Stimulated activated CD8-positive, alpha-beta memory T cell treated with anti-CD3 and anti-CD28 coated beads, Interleukin-15, amount 100 ng/mL, for 4 hours (primary cell): ENCODE measurements around the gene STOX1.
"Not testable (repeated sequence)": the region's sequence is repeated elsewhere in the genome, so short reads cannot be mapped to it uniquely, and the experiment has no call there.

Experiments
- DNase-seq, 2 donors: peaks; one replicate each; pipeline ENCODE4 v3.0.0-alpha.2; 2020; ENCODE audit warnings: low read depth in 2 of 2

STOX1 gene, protein sequence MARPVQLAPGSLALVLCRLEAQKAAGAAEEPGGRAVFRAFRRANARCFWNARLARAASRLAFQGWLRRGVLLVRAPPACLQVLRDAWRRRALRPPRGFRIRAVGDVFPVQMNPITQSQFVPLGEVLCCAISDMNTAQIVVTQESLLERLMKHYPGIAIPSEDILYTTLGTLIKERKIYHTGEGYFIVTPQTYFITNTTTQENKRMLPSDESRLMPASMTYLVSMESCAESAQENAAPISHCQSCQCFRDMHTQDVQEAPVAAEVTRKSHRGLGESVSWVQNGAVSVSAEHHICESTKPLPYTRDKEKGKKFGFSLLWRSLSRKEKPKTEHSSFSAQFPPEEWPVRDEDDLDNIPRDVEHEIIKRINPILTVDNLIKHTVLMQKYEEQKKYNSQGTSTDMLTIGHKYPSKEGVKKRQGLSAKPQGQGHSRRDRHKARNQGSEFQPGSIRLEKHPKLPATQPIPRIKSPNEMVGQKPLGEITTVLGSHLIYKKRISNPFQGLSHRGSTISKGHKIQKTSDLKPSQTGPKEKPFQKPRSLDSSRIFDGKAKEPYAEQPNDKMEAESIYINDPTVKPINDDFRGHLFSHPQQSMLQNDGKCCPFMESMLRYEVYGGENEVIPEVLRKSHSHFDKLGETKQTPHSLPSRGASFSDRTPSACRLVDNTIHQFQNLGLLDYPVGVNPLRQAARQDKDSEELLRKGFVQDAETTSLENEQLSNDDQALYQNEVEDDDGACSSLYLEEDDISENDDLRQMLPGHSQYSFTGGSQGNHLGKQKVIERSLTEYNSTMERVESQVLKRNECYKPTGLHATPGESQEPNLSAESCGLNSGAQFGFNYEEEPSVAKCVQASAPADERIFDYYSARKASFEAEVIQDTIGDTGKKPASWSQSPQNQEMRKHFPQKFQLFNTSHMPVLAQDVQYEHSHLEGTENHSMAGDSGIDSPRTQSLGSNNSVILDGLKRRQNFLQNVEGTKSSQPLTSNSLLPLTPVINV

DNA sequence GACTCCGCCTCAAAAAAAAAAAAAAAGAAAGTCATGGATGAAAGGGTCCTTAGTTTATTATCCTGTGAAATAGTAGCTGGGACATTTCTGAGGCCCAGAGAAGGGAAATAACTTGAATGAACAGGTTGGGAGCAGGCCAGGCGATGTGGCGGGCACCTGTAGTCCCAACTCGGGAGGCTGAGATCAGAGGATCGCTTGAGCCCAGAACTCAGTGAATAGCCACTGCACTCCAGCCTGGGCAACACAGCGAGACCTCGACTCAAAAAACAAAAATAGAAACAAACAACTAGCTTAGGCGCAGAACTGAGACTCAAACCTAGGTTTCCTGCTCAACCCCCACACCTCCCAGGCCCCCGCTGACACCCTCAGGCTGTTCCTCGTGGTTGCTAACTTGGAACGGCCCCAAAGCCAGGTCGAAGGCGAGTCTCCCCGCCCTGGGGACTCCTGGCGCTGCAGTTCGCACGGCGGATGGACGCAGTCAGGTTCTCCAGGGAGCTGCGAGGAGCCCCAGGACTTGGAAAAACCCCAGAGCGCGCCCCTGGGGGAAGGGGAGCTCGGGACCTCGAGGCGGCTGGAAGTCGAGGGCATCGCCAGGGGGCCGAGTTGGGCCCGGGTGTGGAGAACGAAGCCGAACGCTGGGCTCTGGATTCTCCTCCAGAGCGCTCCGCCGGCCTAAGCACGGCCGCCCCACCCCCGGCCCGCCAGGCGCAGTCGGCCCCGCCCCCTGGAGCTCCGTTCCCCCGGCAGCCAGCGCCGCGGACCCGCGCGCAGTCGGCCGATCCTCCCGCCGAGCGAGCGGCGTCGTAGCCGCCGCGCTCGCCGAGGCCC is at the start of gene STOX1:
TSS of gene STOX1 (plus strand) at position 768 of the 828 bp plus-strand sequence. CDS start 93 bp downstream, outside the sequence.
- peak in 1 of 2 donors; percentile 34 for DNase-seq

DNA sequence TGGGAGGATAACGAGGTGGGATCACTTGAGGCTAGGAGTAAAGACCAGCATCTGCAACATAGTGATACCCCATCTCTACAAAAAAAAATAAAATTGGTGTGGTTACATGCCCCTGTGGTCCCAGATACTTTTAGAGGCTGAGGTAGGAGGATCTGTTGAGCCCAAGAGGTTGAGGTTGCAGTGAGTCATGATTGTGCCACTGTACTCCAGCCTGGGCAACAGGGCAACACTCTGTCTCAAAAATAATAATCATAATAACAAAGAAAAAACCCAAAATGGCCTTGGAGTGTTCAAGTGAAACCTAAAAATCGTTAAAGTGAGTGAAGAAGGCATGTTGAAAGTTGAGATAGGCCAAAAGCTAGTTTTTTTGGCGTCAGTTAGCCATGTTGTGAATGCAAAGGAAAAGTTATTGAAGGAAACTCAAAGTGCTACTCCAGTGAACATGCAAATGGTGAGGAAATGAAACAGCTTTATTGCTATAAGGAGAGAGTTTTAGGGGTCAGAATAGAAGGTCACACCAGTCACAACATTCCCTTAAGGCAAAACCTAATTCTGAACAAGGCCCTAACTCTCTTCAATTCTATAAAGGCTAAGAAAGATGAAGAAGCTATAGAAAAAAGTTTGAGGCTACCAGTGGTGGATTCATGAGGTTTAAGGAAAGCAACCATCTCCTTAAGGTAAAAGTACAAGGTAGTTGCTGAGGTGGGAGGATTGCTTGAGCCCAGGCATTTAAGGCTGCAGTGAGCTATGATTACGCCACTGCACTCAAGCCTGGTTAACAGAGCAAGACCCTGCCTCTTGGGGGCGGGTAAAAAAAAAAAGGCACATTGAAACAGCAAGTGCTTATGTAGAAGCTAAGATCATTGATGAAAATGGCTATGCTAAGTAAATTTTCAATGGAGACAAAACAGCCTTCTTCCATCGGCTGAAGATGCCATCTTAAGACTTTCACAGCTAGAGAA is 45.4 kb upstream of the STOX1 start:
- DNase-seq = no peak

GRCh38 chr10:68784476-68784875 is 42.9 kb upstream of the STOX1 start:
- no peak for DNase-seq

DNA sequence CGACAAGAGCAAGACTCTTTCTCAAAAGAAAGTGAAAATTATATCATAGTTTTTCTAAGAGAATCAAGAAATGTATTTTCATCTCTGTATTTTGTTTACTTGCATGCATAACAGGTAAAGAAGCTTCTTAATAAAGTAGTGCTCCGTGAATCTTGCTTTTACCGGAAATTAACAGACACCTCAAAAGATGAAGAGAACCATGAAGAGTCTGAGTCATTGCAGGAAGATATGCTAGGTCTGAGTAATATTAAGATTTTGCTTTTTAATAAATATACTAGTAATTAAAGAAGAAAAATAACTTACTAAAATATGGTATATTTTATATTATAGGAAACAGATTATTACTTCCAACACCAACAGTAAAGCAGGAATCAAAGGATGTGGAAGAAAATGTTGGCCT is 39.5 kb upstream of the STOX1 start:
- DNase-seq = no peak

- DNase-seq = no peak
These were observed 36.9 kb upstream of the STOX1 start for GRCh38 chr10:68790476-68790875.

DNA sequence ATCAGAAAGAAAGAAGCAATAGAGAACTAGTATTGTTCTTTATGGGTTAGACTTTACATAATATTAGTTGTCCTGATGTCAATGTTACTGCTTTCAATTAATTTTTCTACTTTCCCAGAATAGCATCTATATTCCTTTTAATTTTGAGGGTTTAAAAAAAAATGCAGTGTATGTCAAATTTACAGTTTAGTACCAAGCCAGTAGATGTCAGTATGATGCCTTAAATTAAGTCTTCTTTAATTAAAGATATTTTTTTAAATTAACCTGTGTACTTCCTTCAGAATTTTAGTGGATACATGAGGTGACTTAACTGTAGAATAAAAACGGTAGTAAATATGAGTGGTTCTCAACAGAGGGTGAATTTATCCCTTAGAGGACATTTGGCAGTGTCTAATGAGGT is 35.2 kb upstream of the STOX1 start:
- DNase-seq = no peak

DNA sequence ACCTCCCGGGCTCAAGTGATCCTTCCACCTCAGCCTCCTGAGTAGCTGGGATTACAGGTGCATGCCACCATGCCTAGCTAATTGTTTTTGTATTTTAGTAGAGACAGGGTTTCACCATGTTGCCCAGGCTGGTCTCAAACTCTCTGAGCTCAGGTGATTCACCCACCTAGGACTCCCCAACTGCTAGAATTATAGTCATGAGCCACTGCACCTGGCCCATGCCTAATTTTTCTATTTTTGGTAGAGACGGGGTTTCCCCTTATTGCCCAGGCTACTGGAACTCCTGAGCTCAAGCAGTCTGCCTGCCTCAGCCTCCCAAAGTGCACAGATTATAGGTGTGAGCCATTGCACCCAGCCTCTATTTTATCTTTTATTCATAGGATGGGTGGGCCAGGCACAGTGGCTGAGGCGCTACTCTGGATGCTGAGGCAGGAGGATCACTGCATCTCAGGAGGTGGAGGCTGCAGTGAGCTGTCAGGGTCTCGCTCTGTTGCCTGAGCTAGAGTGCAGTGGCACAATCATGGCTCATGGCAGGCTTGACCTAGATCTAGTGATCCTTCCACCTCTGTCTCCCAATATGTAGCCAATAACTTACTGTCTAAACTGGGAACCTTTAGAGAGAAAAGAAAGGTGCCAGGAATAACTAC is 31.3 kb upstream of the STOX1 start:
- DNase-seq = no peak

DNA sequence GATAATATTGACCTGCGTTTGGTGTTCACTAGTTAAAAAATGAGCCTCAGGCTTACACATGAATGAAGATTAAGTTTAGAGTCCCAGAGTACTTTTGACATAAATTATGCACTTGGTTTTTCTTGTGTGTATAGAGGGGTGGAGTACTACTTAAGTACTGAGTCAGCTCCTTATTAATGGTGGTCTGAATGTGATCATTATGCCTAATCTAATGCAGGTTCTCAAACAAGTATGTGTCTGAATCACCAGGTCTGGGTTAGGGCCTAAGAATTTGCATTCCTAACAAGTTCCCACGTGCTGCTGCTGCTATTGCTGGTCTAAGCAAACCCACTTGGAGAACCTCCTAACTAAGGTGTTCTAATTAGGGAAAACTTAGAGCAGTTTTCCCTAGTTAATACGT is 30.7 kb upstream of the STOX1 start:
- DNase-seq = no peak

DNA sequence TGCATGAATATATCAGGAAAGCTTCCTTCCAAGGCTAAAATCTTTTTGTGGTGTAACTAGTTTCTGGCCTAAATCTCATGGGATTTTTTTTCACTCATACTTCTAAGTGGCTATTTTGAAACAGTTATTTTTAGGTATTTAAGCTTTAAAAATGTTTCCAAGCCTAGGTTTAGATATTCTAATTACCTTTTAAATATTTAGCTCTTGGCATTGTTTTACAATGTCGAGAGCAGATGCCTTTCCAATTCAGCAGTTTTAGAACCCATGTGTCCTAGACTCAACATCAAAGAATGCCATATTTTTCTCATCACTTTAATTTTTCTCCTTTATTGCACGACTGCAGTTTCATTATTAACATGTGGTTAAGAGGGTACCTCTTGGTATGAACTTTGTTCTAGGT is 27.1 kb upstream of the STOX1 start:
- no peak for DNase-seq

DNA sequence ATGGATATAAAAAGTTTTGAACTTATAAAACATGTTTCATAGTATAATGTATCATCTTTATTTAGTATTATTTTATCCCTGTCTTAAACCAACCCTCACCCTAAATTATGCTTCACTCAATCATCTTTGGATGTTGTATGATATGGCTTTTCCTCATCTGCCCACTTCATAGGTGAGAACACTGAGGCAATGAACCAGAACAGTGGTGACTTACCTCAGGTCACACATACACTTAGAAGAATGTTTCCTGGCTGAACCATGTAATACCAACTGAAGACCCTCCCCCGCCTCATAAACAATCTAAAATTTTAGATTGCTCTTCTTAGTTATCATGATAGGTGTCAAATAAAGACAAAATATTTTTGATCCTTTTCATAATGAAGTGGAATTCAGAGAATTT is 22.6 kb upstream of the STOX1 start:
- no peak for DNase-seq

DNA sequence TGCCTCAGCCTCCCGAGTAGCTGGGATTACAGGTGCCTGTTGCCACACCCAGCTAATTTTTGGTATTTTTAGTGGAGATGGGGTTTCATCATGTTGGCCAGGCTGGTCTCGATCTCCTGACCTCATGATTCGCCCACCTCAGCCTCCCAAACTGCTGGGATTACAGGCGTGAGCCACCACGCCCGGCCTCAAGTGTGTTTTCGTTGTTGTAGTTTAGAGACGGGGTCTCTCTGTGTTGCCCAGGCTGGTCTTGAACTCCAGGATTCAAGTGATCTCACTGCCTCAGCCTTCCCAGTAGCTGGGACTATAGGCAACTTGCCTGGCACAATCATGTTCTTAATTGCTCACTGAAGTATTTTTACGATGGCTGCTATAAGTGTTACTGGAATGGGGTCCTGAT is 16.5 kb upstream of the STOX1 start:
- DNase-seq = not testable (repeated sequence)

DNA sequence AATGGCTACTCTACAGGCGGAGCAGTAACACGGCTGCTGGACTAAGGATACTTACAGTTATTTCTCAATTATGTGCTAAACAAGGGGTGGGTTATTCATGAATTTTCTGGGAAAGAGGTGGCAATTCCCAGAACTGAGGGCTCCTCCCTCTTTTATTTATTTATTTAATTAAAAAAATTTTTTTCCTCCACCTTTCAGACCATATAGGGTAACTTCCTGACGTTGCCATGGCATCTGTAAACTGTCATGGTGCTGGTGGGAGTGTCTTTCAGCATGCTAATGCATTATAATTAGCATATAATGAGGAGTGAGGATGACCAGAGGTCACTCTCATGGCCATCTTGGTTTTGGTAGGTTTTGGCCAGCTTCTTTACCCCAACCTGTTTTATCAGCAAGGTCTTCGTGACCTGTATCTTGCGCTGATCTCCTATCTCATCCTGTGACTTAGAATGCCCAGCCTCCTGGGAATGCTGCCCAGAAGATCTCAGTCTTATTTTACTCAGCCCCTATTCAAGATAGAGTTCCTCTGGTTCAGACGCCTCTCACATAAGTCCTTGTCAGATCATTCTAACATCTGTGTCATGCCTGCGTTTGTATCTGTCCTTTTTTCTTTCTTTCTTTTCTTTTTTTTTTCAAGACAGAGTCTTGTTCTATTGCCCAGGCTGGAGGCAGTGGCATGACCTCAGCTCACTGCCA is 15.9 kb upstream of the STOX1 start:
- DNase-seq = no peak

GRCh38 chr10:68812420-68812819 is 14.9 kb upstream of the STOX1 start:
- DNase-seq = no peak

DNA sequence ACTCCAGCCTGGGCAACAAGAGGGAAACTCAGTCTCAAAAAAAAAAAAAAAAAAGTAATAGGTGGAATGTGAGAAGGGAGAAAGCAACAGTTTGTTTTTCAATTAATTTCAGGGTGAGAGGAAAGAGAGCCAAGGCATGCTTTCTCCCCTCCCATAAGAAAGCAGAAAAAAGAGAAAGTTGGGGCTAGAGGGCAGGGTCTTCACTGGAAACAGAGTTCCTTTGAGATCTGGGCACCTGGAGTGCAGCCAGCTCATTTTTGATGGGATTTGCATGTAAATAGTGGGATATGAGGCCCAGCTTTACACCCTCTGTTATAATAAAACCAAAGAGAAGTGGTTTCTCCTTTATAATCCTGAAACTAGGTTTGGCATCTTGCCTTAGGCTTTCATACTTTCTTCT is 13.8 kb upstream of the STOX1 start:
- no peak for DNase-seq

DNA sequence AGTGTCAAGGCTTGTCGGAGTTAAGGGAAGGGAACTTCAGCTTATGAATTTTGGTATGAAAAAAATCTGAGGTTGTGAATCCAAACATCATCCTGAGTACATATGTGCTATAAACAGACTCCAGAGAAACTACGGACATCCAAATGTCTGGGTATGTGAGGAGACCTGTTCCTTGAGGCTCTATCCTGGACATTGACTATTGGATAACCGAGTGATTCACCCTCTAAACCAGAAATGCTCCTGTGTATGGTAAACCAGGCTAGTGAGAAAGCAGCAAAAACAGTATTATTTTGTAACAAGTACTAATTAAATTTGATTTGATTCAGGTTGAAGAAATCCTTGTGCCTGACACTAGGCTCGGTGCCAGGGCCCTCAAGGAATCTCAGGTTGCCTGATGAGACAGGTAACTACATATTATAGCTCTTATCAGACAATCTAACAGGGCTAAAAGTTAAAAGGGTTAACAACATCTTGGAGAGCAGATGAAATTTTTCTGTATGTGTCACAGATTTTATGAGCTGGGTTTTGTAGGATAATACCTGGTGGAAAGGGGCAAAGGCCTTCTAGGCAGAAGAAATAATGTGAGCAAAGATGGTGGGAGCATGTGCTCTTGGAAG is 10.4 kb upstream of the STOX1 start:
- DNase-seq = no peak

DNA sequence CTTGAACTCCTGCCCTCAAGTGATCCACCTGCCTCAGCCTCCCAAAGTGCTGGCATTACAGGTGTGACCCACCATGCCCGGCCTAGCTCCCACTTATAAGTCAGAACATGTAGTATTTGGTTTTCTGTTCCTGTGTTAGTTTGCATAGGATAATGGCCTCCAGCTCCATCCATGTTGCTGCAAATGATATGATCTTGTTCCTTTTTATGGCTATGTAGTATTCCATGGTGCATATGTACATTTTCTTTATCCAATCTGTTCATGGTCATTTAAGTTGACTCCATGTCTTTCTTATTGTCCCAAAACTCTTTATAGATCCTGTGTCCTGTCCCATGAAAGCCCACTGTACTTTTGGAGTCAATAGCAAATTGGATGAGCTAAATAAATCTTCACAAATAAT is 7.0 kb upstream of the STOX1 start:
- not testable (repeated sequence) for DNase-seq

DNA sequence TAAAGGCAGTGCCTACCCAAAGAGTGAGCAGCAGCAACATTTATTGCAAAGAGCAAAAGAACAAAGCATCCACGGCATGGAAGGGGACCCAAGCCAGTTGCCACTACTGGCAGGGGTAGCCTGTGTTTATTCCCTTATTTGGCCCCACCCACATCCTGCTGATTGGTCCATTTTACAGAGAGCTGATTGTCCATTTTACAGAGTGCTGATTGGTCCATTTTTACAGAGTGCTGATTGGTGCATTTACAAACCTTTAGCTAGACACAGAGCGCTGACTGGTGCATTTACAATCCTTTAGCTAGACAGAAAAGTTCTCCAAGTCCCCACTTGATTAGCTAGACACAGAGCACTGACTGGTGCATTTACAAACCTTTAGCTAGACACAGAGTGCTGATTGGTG is 4.7 kb upstream of the STOX1 start:
- DNase-seq = not testable (repeated sequence)

DNA sequence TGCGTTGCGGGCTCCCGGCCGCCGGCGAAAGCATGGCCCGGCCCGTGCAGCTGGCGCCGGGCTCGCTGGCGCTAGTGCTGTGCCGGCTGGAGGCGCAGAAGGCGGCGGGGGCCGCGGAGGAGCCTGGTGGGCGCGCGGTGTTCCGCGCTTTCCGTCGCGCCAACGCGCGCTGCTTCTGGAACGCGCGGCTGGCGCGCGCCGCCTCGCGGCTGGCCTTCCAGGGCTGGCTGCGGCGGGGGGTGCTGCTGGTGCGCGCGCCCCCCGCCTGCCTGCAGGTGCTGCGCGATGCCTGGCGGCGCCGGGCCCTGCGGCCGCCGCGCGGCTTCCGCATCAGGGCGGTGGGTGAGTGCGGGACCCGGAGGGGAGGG is 245 bp downstream of the STOX1 start:
- not testable (repeated sequence) for DNase-seq

DNA sequence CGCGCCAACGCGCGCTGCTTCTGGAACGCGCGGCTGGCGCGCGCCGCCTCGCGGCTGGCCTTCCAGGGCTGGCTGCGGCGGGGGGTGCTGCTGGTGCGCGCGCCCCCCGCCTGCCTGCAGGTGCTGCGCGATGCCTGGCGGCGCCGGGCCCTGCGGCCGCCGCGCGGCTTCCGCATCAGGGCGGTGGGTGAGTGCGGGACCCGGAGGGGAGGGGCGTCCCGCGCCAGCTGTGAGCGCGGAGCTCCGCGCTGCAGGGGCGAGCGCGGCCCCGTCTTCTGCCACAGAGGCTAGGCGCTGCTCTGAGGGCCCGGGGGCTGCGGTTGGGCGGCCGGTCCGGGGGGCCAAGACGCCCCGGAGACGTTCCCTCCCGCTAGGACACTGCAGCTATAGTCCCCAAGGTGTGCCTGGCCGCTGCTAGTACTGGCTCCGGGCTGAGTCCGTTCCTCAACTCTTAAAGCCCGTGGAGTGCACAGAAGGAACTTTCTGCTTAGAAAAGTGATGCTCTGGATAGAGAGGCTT is 811 bp downstream of the STOX1 start:
- DNase-seq = not testable (repeated sequence)
